NB4 (cell line): ENCODE measurements around the gene CARNS1.

ENCODE experiments used
- MAX ChIP-seq: IDR thresholded peaks from 2 replicates; pipeline ENCODE4 v1.6.1; 2011; ENCODE audit warnings: low read depth, low read length
- MYC ChIP-seq: IDR thresholded peaks from 2 replicates; pipeline ENCODE4 v1.6.1; 2011; ENCODE audit warnings: low read depth, low read length
- POLR2A ChIP-seq: IDR thresholded peaks from 2 replicates; pipeline ENCODE4 v1.6.1; 2011; ENCODE audit warnings: mild to moderate bottlenecking; ENCODE audit not compliant: insufficient read length; ENCODE audit errors: extremely low read depth
- TF ChIP-seq, protein P1 (sequence below): IDR thresholded peaks from one replicate; pipeline ENCODE4 v1.5.1; 2012; ENCODE audit warnings: low read depth, low read length

- no peak for TF ChIP-seq MAX
- TF ChIP-seq, protein P1, sequence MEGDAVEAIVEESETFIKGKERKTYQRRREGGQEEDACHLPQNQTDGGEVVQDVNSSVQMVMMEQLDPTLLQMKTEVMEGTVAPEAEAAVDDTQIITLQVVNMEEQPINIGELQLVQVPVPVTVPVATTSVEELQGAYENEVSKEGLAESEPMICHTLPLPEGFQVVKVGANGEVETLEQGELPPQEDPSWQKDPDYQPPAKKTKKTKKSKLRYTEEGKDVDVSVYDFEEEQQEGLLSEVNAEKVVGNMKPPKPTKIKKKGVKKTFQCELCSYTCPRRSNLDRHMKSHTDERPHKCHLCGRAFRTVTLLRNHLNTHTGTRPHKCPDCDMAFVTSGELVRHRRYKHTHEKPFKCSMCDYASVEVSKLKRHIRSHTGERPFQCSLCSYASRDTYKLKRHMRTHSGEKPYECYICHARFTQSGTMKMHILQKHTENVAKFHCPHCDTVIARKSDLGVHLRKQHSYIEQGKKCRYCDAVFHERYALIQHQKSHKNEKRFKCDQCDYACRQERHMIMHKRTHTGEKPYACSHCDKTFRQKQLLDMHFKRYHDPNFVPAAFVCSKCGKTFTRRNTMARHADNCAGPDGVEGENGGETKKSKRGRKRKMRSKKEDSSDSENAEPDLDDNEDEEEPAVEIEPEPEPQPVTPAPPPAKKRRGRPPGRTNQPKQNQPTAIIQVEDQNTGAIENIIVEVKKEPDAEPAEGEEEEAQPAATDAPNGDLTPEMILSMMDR, result no peak
- no peak for TF ChIP-seq POLR2A
- no peak for TF ChIP-seq MYC
These were observed 2.8 kb upstream of the CARNS1 start for GRCh38 chr11:67412495-67413179.
